AG10803 (cell line): Measurements from ENCODE around the gene CASQ2.
A peak's percentile ranks its signal among the peaks of the same experiment; 100 is the strongest.

Experiments
- DNase-seq: peaks from one replicate; pipeline ENCODE4 v3.0.0; 2010; ENCODE audit warnings: low read depth
- H3K4me3 ChIP-seq: 2 replicates; pipeline ENCODE4 v1.5.1; 2011; ENCODE audit warnings: mild to moderate bottlenecking, low read length, control low read depth
- TF ChIP-seq, protein P1 (sequence below): conservative IDR thresholded peaks from 2 replicates; pipeline ENCODE4 v1.5.1; 2011; ENCODE audit warnings: mild to moderate bottlenecking, low read length, control low read depth, inconsistent platforms

The CASQ2 gene

DNA sequence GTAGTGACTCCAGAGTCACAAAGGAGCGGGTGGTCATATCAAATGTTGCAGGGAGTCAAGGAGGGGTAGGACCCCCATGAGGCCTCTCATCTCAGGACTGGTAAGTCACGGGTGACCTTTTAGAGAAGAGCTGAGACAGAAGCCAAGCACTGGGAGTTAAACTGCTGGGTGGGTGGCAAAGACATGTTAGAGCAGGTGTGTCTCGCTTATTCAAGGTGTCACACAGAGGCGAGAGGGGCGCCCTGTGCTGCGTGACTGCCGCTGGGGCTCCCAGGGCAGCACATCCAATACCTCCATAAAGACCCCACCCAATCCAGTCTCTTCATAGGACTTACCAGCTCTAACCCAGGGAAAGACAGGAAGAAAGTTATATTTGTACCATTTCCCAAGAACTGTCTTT is 15.2 kb downstream of the CASQ2 start:
- H3K4me3 ChIP-seq, result no peak overlapping the region
- TF ChIP-seq, protein P1, sequence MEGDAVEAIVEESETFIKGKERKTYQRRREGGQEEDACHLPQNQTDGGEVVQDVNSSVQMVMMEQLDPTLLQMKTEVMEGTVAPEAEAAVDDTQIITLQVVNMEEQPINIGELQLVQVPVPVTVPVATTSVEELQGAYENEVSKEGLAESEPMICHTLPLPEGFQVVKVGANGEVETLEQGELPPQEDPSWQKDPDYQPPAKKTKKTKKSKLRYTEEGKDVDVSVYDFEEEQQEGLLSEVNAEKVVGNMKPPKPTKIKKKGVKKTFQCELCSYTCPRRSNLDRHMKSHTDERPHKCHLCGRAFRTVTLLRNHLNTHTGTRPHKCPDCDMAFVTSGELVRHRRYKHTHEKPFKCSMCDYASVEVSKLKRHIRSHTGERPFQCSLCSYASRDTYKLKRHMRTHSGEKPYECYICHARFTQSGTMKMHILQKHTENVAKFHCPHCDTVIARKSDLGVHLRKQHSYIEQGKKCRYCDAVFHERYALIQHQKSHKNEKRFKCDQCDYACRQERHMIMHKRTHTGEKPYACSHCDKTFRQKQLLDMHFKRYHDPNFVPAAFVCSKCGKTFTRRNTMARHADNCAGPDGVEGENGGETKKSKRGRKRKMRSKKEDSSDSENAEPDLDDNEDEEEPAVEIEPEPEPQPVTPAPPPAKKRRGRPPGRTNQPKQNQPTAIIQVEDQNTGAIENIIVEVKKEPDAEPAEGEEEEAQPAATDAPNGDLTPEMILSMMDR, result no peak
- DNase-seq, result no peak

DNA sequence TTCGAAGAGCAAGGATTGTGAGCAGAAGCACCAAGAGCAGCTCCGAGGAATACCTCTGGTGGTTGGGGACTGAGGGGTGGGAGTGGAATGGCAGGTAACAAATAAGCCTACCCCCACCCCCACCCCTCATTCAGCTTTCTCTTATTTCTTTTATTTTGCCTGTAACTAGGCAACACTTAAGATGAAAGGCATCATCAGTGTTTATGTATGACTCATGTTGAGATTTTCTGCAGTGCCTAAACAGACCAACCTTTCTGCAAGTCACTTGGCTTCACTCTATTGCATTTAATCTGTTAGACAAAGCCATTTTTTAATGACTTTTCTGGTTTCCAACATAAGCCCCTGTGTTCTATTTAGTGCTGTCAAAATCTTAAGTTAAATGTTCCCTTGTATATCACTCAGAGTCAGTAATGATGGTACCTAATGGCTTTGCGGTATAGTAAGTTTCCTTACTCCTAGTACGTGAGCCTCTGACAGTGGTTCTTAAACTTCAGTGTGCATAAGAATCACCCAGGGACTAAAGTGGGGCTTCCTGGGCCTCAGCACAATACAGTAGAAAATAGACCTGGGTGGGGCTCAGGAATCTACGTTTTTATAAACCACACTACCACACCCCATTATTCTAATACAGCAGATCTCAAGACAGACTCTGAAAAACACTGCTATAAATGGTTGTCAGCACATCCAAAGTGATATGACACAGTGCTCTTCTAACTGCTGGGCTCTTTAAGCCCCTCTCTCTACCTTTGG is 19.9 kb downstream of the CASQ2 start:
- no peak overlapping the region for H3K4me3 ChIP-seq
- TF ChIP-seq, protein P1, result no peak
- peak; percentile 12 for DNase-seq

DNA sequence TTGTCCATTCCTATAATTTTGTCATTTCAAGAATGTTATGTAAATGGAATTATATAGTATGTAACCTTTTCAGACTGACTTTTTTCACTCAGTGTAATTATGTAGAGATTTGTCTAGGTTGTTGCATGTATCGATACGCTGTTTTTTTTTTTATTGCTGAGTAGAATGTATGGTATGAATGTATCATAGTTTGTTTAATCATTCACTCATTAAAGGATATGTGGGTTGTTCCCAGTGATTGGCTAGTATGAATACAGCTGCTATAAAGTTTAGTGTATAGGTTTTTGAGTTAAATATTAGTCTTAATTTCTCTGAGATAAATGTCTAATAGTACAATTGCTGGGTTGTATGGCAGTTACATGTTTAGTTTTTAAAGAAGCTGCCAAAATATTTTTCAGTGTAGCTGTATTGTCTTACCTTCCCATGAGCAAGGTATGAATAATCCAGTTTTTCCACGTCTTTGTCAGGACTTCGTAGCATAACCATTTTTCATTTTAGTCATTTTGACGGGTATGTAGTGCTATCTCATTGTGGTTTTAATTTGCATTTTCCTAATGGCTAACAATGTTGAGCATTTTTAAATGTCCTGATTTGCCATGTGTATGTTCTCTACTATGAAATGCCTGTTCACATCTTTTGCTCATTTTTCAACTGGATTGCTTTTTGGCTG is 22.4 kb downstream of the CASQ2 start:
- TF ChIP-seq, protein P1, result no peak
- no peak for DNase-seq
- H3K4me3 ChIP-seq, result no peak overlapping the region

DNA sequence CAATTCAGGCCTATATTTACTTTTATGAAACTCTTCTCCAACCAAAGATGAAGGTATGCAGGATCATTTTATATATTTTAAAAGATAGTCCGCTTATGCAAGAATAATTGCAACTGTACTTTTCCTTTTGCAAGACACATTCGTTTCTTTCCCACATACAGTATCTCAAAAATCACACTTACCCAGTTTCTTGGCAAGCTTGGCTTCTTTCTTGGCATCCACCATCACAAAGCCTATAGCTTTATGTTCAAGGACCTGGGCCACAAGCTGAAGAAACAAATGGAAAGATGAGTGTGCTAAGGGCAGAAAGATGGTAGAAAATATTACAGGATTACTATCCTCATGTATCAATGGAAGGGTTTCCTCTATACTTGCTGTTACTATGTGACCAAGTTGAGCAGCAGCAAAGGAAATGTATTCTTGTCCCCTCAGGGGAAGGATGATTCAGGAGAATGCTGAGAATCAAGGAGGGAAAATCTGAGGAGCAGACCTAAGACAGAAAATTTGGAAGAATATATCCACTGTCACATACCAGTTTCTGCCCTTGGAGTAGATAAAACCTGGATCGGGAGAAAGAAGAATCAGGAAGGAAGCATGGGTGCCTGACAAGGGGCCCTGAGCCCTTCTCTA is 23.8 kb downstream of the CASQ2 start:
- DNase-seq, result no peak
- H3K4me3 ChIP-seq, result no peak overlapping the region
- TF ChIP-seq, protein P1, result no peak

DNA sequence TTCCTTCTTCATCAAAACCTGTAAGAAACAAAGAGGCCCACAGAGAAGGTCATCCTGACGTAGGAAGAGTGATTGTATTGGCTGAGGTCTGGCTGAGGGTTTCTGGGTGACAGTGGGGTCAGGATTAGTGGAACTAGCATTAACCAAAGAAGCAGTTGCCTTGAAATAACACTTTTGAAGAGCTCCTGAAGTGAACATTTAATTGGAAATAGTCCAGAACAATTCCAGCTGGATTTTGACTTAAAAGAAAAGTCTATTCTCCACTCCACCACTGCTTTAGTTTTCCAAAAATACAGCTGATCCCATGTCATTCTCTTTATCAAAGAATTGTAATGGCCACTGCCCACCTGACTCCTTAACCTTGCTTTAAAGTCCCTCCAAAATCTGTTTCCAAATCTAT is 27.7 kb downstream of the CASQ2 start:
- TF ChIP-seq, protein P1, result no peak
- H3K4me3 ChIP-seq, result no peak overlapping the region
- DNase-seq, result no peak

DNA sequence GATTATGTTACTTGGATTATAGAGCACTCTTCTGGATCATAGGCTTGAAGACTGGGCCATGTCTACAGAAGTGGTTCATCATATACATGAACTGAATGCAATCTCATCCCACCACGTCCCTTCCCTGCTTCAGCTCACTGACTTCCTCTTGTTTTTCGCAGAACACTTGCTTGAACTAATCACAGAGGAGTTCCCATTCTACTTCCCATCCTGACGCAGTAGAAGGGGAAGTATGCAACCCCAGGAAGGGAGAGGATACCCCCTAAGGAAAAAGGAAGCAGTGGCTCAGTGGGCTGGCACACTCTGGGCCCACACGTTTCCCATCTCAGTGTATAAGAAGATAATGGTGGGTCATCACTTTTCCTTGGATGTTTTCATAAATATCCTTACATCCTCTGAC is 36.2 kb downstream of the CASQ2 start:
- DNase-seq, result no peak
- no peak overlapping the region for H3K4me3 ChIP-seq
- TF ChIP-seq, protein P1, result no peak

DNA sequence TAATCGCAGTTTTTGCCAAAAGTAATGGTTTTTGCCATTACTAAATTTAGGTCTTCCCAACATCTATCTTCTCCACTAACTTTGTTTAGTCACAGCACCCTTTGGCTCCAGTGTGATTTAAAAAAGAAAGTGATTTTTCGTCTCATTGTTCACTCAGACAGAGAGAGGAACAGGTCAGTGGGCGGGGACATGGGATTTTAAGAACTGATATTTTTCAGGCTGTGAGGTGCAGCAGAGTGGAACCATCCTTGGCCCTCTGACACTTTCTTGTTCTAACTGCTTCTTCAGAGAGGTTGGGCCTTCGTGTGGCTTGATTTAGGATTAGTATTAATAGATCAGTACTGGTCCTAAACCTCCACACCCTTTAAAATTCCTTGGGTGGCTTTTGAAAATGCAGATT is 38.8 kb downstream of the CASQ2 start:
- no peak for DNase-seq
- TF ChIP-seq, protein P1, result no peak
- H3K4me3 ChIP-seq, result no peak overlapping the region
